HTR-8/SVneo (cell line): Measurements from ENCODE around the gene MAP7D2.
A peak's percentile ranks its signal among the peaks of the same experiment; 100 is the strongest.

ENCODE experiments used
- DNase-seq: peaks from one replicate; pipeline ENCODE4 v3.0.0; 2011; ENCODE audit warnings: low spot score, mixed read lengths; ENCODE audit not compliant: insufficient read length
- FAIRE-seq: peaks from 2 replicates; lab custom pipeline; 2011; peaks lifted over from hg19 to GRCh38; lab: Jason Lieb, UNC

MAP7D2 gene

GRCh38 chrX:19990151-19990555 lies 126.6 kb downstream of the MAP7D2 start:
- peak; percentile 13 for DNase-seq
- no peak for FAIRE-seq

DNA sequence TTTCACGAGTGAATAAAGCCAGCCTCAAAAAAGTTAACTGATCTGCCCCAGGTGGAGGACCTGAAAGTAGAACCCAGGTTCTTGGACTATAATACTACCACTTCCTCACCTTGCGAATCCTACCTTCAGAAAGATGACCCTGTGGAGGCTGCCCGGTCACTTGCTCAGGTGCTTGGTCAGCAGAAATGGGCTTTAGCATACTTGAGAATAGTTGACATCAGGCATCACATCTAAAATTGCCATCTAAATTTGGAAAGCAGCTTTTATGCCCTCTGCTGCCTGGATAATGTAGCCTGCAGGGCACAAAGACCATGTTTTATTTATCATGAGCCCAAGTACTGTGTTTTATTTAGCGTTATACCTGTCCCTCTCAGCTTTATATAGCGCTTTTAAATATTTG lies 128.9 kb downstream of the MAP7D2 start:
- DNase-seq (no peak), FAIRE-seq (no peak)

DNA sequence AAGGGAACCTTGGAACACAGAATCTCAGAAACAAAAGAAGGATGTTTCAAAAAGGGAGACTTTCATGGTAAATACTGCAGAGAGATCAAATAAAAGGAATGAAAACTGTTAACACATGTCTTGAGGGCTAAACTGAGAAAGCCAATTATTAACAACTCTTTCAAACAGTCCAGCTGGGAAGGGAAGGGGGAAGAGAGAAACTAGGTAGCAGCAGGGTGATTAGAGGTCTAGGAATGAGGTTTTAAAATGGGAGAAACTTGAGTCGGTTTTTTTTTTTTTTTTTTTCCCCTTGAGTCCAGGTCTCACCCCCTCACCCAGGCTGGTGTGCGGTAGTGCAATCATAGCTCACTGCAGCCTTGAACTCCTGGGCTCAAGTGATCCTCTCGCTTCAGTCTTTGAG lies 130.2 kb downstream of the MAP7D2 start:
- FAIRE-seq (no peak), DNase-seq (no peak)

DNA sequence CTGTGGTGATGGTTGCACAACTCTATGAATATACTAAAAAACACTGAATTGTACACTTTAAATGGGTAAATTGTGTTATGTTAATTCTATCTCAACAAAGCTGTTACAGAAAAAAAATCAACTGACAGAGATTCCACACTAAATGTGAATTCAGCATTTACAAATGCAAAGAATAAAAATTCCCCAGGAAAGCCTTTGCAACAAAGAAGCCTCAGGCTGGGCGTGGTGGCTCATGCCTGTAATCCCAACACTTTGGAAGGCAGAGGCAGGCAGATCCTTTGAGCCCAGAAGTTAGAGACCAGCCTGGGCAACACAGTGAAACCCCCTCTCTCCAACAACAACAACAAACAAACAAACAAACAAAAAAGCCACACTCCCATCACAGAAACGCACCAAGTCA lies 134.8 kb downstream of the MAP7D2 start:
- no peak for DNase-seq
- FAIRE-seq: no peak

DNA sequence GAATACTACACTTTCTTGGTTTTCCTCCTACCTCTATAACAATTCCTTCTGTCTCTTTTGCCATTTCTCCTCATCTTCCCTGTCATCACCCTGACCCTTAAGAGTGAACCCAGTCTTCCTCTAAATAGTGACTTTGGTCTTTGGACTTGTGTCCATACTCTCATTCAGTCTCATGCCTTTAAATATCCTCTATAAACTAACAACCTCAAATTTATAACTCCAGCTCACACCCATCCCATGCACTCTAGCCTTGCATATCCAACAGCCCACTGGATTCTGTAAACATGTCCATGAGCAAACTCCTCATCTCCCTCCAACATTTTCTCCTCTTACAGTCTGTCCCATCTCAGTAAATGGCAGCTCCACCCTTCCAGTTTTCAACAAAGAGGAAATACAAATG lies 140.9 kb downstream of the MAP7D2 start:
- FAIRE-seq (no peak), DNase-seq (no peak)

- FAIRE-seq (no peak), DNase-seq (no peak)
Observed at GRCh38 chrX:19972984-19973383, 143.7 kb downstream of the MAP7D2 start.

GRCh38 chrX:19968276-19968675 lies 148.4 kb downstream of the MAP7D2 start:
- no peak for FAIRE-seq
- no peak for DNase-seq

GRCh38 chrX:19966056-19966455 lies 150.7 kb downstream of the MAP7D2 start:
- DNase-seq: no peak
- FAIRE-seq: no peak

DNA sequence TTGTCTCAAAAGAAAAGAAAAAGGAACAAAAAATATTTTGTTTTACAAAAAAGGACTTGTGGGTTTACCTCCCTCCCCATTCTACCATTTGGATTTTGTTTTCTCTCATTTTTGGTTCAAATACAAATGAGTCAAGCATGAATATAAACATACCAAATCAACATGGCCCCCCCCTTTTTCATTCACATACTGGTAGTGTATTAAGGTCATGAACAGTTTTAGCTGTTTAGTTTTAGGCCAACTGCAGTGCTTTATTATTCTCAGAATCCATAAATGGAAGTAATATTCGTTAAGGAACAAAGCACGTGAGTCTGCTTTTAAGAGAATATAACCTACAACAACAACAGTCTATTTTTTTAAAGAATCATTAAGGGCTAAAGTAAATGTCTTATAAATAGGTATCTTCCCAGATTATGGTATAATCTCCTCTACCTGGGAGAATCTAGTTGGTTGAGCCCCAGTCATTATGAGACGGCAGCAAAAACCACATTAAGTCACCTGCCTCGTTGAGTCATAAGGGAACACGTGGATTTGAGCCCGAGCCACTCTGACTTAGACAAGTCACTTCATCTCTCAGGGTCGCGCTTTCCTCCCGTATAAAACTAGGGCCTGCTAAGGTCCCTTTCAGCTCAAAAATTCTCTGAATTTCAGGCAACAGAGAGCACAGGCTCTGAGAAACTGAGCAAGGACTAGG lies 152.5 kb downstream of the MAP7D2 start:
- DNase-seq (no peak), FAIRE-seq (no peak)

DNA sequence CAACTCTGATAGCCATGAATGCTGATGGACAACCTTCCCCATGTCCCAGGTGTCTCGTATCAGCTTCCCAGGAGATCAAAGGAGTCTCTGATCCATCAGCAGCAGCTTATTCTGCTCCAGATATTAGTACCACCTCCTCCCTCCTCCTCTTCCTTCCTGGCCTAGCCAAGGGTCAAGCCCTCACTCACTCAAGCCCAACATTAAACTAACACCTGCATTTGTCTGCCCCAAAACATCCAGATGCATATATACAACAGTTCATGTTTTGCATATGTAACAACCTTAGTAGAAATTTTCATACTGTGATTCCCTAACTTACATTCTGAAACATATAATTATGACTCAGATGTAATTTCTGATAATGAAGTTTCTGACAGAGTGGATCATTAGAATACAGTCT lies 155.8 kb downstream of the MAP7D2 start:
- no peak for FAIRE-seq

GRCh38 chrX:19958552-19959486 lies 157.9 kb downstream of the MAP7D2 start:
- FAIRE-seq (peak; percentile 77), DNase-seq (no peak)

More for the DNA sequence above, 155.8 kb downstream of the MAP7D2 start:
- DNase-seq: no peak

GRCh38 chrX:19956923-19957322 lies 159.8 kb downstream of the MAP7D2 start:
- FAIRE-seq (no peak), DNase-seq (no peak)
